ENCODE measurements around the gene LETM1.

The LETM1 gene

DNA sequence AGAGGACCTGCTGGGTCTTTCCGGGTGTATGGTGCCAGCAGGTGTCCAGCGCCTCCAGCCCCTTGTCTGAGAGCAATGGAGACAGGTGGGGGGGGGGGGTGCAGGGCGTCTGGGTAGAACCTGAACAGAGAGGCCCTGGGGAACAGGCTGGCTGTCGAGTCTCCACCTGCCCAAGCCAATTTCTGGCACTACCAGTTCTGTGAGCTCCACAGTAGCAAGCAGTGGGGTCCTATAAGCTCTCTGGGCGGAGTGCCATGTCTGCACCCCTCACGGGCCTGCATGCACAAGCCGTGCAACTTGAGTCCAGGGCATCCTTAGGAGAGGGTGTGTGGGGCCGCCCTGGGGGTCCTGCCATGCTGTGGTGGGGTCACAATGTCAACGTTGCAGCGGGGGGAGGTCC, 72.9 kb downstream of the LETM1 start:
- no peak for ATAC-seq
- TF ChIP-seq ZFP30 (CRISPR knock-in tag; IDR thresholded peaks at IDR 0.05) (no peak), TSHZ2 (CRISPR knock-in tag; IDR thresholded peaks at IDR 0.05) (no peak), ESRRG (CRISPR knock-in tag; IDR thresholded peaks at IDR 0.05) (no peak), TOX (CRISPR knock-in tag; IDR thresholded peaks at IDR 0.05; ENCODE audit: borderline replicate concordance) (no peak), CSDC2 (CRISPR knock-in tag; IDR thresholded peaks at IDR 0.05) (no peak)

DNA sequence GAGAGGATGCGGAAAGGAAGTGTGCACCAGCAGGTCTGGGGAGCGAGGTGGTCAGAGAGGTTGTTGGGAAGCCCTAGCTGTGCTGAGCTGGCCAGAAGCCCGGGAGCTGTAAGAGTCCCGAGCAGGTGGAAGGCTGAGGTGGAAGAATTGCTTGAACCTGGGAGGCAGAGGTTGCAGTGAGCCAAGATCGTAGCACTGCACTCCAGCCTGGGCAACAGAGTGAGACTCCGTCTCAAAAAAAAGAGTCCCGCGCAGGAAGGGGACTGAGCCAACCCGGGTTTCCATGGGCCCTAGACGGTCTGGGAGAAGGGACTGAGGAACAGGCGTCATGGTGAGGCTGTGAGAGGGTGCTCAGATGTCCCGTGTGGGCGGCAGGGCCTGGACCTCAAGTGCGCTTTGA, 75.5 kb downstream of the LETM1 start:
- ATAC-seq = no peak
- TF ChIP-seq RARB (CRISPR knock-in tag; IDR thresholded peaks at IDR 0.05) (no peak), ZFP30 (CRISPR knock-in tag; IDR thresholded peaks at IDR 0.05) (no peak), OSR1 (CRISPR knock-in tag; IDR thresholded peaks at IDR 0.05) (no peak), ZC3H10 (CRISPR knock-in tag; IDR thresholded peaks at IDR 0.05) (no peak), PATZ1 (CRISPR knock-in tag; IDR thresholded peaks at IDR 0.05; ENCODE audit: borderline replicate concordance) (no peak), GLIS3 (CRISPR knock-in tag; IDR thresholded peaks at IDR 0.05) (no peak), ARNTL (CRISPR knock-in tag; IDR thresholded peaks at IDR 0.05; ENCODE audit: borderline replicate concordance, low read depth) (no peak), ZNF70 (CRISPR knock-in tag; IDR thresholded peaks at IDR 0.05) (no peak), ZNF565 (CRISPR knock-in tag; conservative IDR thresholded peaks at IDR 0.05; ENCODE audit: low read depth) (no peak), ESRRG (CRISPR knock-in tag; IDR thresholded peaks at IDR 0.05) (no peak), POU6F1 (CRISPR knock-in tag; IDR thresholded peaks at IDR 0.05; ENCODE audit: borderline replicate concordance, low read depth) (no peak), CSDC2 (CRISPR knock-in tag; IDR thresholded peaks at IDR 0.05) (no peak), TCF4 (CRISPR knock-in tag; IDR thresholded peaks at IDR 0.05; ENCODE audit: borderline replicate concordance) (no peak), PPARA (CRISPR knock-in tag; IDR thresholded peaks at IDR 0.05; ENCODE audit: borderline replicate concordance) (no peak), CSRNP3 (CRISPR knock-in tag; IDR thresholded peaks at IDR 0.05) (no peak), TSHZ2 (CRISPR knock-in tag; IDR thresholded peaks at IDR 0.05) (no peak), ZNF8 (CRISPR knock-in tag; IDR thresholded peaks at IDR 0.05) (no peak), TOX (CRISPR knock-in tag; IDR thresholded peaks at IDR 0.05; ENCODE audit: borderline replicate concordance) (no peak), ISL1 (CRISPR knock-in tag; IDR thresholded peaks at IDR 0.05) (no peak)
- TF ChIP-seq, protein P1, sequence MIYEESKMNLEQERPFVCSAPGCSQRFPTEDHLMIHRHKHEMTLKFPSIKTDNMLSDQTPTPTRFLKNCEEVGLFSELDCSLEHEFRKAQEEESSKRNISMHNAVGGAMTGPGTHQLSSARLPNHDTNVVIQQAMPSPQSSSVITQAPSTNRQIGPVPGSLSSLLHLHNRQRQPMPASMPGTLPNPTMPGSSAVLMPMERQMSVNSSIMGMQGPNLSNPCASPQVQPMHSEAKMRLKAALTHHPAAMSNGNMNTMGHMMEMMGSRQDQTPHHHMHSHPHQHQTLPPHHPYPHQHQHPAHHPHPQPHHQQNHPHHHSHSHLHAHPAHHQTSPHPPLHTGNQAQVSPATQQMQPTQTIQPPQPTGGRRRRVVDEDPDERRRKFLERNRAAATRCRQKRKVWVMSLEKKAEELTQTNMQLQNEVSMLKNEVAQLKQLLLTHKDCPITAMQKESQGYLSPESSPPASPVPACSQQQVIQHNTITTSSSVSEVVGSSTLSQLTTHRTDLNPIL (CRISPR knock-in tag; IDR thresholded peaks at IDR 0.05; ENCODE audit: low read depth) = no peak

Measured in SK-N-SH treated with all-trans-retinoic acid at 6 μM for 48 hours (cell line).